Stimulated activated CD8-positive, alpha-beta memory T cell treated with anti-CD3 and anti-CD28 coated beads, Interleukin-7, amount 100 ng/mL, for 24 hours (primary cell): ENCODE measurements around the gene DENND1A.
"Not testable (repeated sequence)": the region's sequence is repeated elsewhere in the genome, so short reads cannot be mapped to it uniquely, and the experiment has no call there.

Experiments used
- DNase-seq: peaks from one replicate; pipeline ENCODE4 v3.0.0-alpha.2; 2020; ENCODE audit warnings: low read depth

DENND1A gene

GRCh38 chr9:123815856-123816255, 114.1 kb downstream of the DENND1A start:
- DNase-seq: not testable (repeated sequence)

GRCh38 chr9:123814496-123814895, 115.4 kb downstream of the DENND1A start:
- no peak for DNase-seq

- no peak for DNase-seq
Observed at GRCh38 chr9:123812984-123813383, 116.9 kb downstream of the DENND1A start.

- no peak for DNase-seq
Observed at GRCh38 chr9:123807251-123807650, 122.7 kb downstream of the DENND1A start.

- DNase-seq: no peak
Observed at GRCh38 chr9:123806829-123807228, 123.1 kb downstream of the DENND1A start.

GRCh38 chr9:123798195-123798594, 131.7 kb downstream of the DENND1A start:
- DNase-seq: no peak

- no peak for DNase-seq
Observed at GRCh38 chr9:123796618-123797484, 133.1 kb downstream of the DENND1A start.

GRCh38 chr9:123796094-123796493, 133.8 kb downstream of the DENND1A start:
- no peak for DNase-seq

GRCh38 chr9:123795336-123795735, 134.6 kb downstream of the DENND1A start:
- DNase-seq: no peak

- DNase-seq: no peak
Observed at GRCh38 chr9:123792501-123792900, 137.4 kb downstream of the DENND1A start.

GRCh38 chr9:123789554-123790292, 140.2 kb downstream of the DENND1A start:
- DNase-seq: no peak

GRCh38 chr9:123787416-123787815, 142.5 kb downstream of the DENND1A start:
- no peak for DNase-seq

- no peak for DNase-seq
Observed at GRCh38 chr9:123784518-123784917, 145.4 kb downstream of the DENND1A start.

GRCh38 chr9:123778232-123778902, 151.6 kb downstream of the DENND1A start:
- DNase-seq: no peak

GRCh38 chr9:123776708-123777537, 153.0 kb downstream of the DENND1A start:
- DNase-seq: no peak

- DNase-seq: no peak
Observed at GRCh38 chr9:123775289-123776284, 154.3 kb downstream of the DENND1A start.

GRCh38 chr9:123773783-123774182, 156.1 kb downstream of the DENND1A start:
- no peak for DNase-seq

- no peak for DNase-seq
Observed at GRCh38 chr9:123772967-123773366, 157.0 kb downstream of the DENND1A start.

GRCh38 chr9:123772374-123772773, 157.6 kb downstream of the DENND1A start:
- no peak for DNase-seq

GRCh38 chr9:123771690-123772089, 158.2 kb downstream of the DENND1A start:
- no peak for DNase-seq
